Esophagus squamous epithelium (tissue), 5 donors: Measurements from ENCODE around the gene ZFR2. TPM values are rescaled to one million over a fixed set of nuclear protein-coding genes. Genes with fewer than 3 reads are reported as not detected.

Source experiments
- DNase-seq: peaks from one replicate; lab custom pipeline; 2025; lab: John Stamatoyannopoulos, UW
- H3K27ac ChIP-seq, 4 donors: fragments of 200-600 bp; sonication (generic); one replicate each; pipeline ENCODE4 v1.5.1; 2016 to 2019; ENCODE audit warnings: mild to moderate bottlenecking in 1 of 4
- H3K27me3 ChIP-seq, 4 donors: fragments of 200-600 bp; sonication (generic); 1 replicate in 3 of 4; 2 replicates in 1 of 4; pipeline versions ENCODE4 v1.5.1 to v1.6.0; 2017 to 2021; ENCODE audit warnings: antibody characterized with exemption in 1 of 4
- H3K36me3 ChIP-seq, 3 donors: fragments of 200-600 bp; sonication (generic); one replicate each; pipeline ENCODE4 v1.5.1; 2016 to 2019
- H3K4me1 ChIP-seq, 3 donors: fragments of 200-600 bp; sonication (generic); one replicate each; pipeline ENCODE4 v1.5.1; 2017 to 2019
- H3K4me3 ChIP-seq, 4 donors: fragments of 200-600 bp; sonication (generic); 1 replicate in 3 of 4; 2 replicates in 1 of 4; pipeline ENCODE4 v1.5.1; 2016 to 2019; ENCODE audit warnings: mild to moderate bottlenecking in 2 of 4, moderate library complexity in 1 of 4
- H3K9me3 ChIP-seq, 3 donors: fragments of 200-600 bp; sonication (generic); one replicate each; pipeline ENCODE4 v1.5.1; 2016 to 2019
- CTCF ChIP-seq, 6 experiments: fragments of 450-650 bp in 4 of 6; fragments of 200-600 bp in 2 of 6; sonication (generic) in 2 of 6; IDR thresholded peaks; one replicate each; pipeline ENCODE4 v1.5.1; 2016 to 2019; ENCODE audit warnings: antibody characterized with exemption in 6 of 6, mild to moderate bottlenecking in 4 of 6, moderate library complexity in 4 of 6
- POLR2A ChIP-seq, 4 donors: fragments of 450-650 bp; IDR thresholded peaks; one replicate each; pipeline ENCODE4 v1.6.1; 2017; ENCODE audit warnings: antibody characterized with exemption in 4 of 4, mild to moderate bottlenecking in 4 of 4, moderate library complexity in 3 of 4
- WGBS, 2 donors: methylation state at CpG; one replicate each; pipeline ENCODE4 v1.1.5; 2018; 5-methylcytosine and 5-hydroxymethylcytosine counted together
- intact Hi-C: fragments of 100-400 bp; cut with DNase I; formaldehyde crosslinking; loops from one replicate; pipeline ENCODE4 v1.15.0; 2022
- total RNA-seq, 4 donors: library from RNA; depleted of rRNA; stranded (reverse); fragments of >200 nt; gene quantifications; one replicate each; pipeline ENCODE4 v1.1.0, GENCODE V29; 2016
- donor health status: DM: yes; HTN: yes; CAD: no.

ZFR2 gene
- total RNA-seq, 4 donors from 2014 or later = not detected

- DNase-seq = no peak
- no peak overlapping the region for H3K4me3 ChIP-seq
- H3K27ac ChIP-seq = no peak overlapping the region
- no peaks in the 10 kb centered on the region for H3K9me3 ChIP-seq
- H3K36me3 ChIP-seq = no peaks in the 10 kb centered on the region
- H3K4me1 ChIP-seq = peaks cover 10 to 20% (median 12%) of the 10 kb centered on the region in 3 donors
- TF ChIP-seq POLR2A (IDR thresholded peaks at IDR 0.05) = no peak
- TF ChIP-seq CTCF (IDR thresholded peaks at IDR 0.05) = no peak
- 58 to 71% methylated on average over 4 of the region's 10 CpGs for WGBS, 2 donors
- peaks cover 0 to 53% (median 0%) of the 10 kb centered on the region in 4 donors for H3K27me3 ChIP-seq
- intact Hi-C loops = no loop called here
Observed at GRCh38 chr19:3803986-3804385, 64.9 kb downstream of the ZFR2 start.

GRCh38 chr19:3803114-3803888 is 65.5 kb downstream of the ZFR2 start:
- TF ChIP-seq POLR2A (IDR thresholded peaks at IDR 0.05) = no peak
- no peak for TF ChIP-seq CTCF (IDR thresholded peaks at IDR 0.05)
- Histone ChIP-seq H3K4me3 (no peak overlapping the region), H3K4me1 (peaks cover 10 to 16% (median 12%) of the 10 kb centered on the region in 3 donors), H3K36me3 (no peaks in the 10 kb centered on the region), H3K27ac (no peak overlapping the region), H3K9me3 (no peaks in the 10 kb centered on the region), H3K27me3 (peaks cover 0 to 60% (median 0%) of the 10 kb centered on the region in 4 donors)
- no peak for DNase-seq
- intact Hi-C loops = no loop called here
- 77 to 85% methylated on average over 11 to 13 of the region's 24 CpGs for WGBS, 2 donors

GRCh38 chr19:3801412-3802096 is 67.3 kb downstream of the ZFR2 start:
- intact Hi-C loops = no loop called here
- no peak for DNase-seq
- peaks cover 10 to 15% (median 12%) of the 10 kb centered on the region in 3 donors for H3K4me1 ChIP-seq
- H3K27ac ChIP-seq = no peak overlapping the region
- H3K36me3 ChIP-seq = no peaks in the 10 kb centered on the region
- peaks cover 0 to 75% (median 0%) of the 10 kb centered on the region in 4 donors for H3K27me3 ChIP-seq
- WGBS, 2 donors = 7% methylated on average over 3 of the region's 46 CpGs; no CpG with 5 or more reads in 1 of the 2 donors
- TF ChIP-seq CTCF (IDR thresholded peaks at IDR 0.05) (peak in 1 of 6 experiments; percentile 13), POLR2A (IDR thresholded peaks at IDR 0.05) (no peak)
- no peaks in the 10 kb centered on the region for H3K9me3 ChIP-seq
- H3K4me3 ChIP-seq = peak overlapping the region in 2 of 4 donors; percentile 18 to 53

- Histone ChIP-seq H3K27ac (no peak overlapping the region), H3K4me3 (peak overlapping the region in 2 of 4 donors; percentile 18 to 53), H3K9me3 (no peaks in the 10 kb centered on the region), H3K4me1 (peaks cover 10 to 15% (median 12%) of the 10 kb centered on the region in 3 donors), H3K36me3 (no peaks in the 10 kb centered on the region), H3K27me3 (peaks cover 0 to 77% (median 0%) of the 10 kb centered on the region in 4 donors)
- intact Hi-C loops = no loop called here
- 37 to 51% methylated on average over 4 to 5 of the region's 21 CpGs for WGBS, 2 donors
- TF ChIP-seq CTCF (IDR thresholded peaks at IDR 0.05) = no peak
- DNase-seq = no peak
Observed at GRCh38 chr19:3800996-3801395, 67.8 kb downstream of the ZFR2 start.

GRCh38 chr19:3798137-3798536 is 70.7 kb downstream of the ZFR2 start:
- peaks cover 0 to 64% (median 0%) of the 10 kb centered on the region in 4 donors for H3K27me3 ChIP-seq
- 49 to 65% methylated on average over 3 to 5 of the region's 6 CpGs for WGBS, 2 donors
- H3K9me3 ChIP-seq = no peaks in the 10 kb centered on the region
- H3K36me3 ChIP-seq = no peaks in the 10 kb centered on the region
- intact Hi-C loops = no loop called here
- peaks cover 10 to 15% (median 12%) of the 10 kb centered on the region in 3 donors for H3K4me1 ChIP-seq
- TF ChIP-seq POLR2A (IDR thresholded peaks at IDR 0.05) (no peak), CTCF (IDR thresholded peaks at IDR 0.05) (no peak)
- no peak for DNase-seq
- H3K27ac ChIP-seq = no peak overlapping the region
- H3K4me3 ChIP-seq = no peak overlapping the region
